H54 (cell line): ENCODE data around the gene DDRGK1.

Experiments used
- DNase-seq: peaks from one replicate; pipeline ENCODE4 v3.0.0; 2011; ENCODE audit warnings: low spot score, mixed read lengths; ENCODE audit not compliant: insufficient read length
- FAIRE-seq: peaks from 3 replicates; lab custom pipeline; 2011; peaks lifted over from hg19 to GRCh38; lab: Jason Lieb, UNC
- POLR2A ChIP-seq: IDR thresholded peaks from 2 replicates; pipeline ENCODE4 v1.6.1; 2011; ENCODE audit warnings: low read depth, mild to moderate bottlenecking, low read length

Gene DDRGK1

GRCh38 chr20:3213226-3213625 lies 8.7 kb upstream of the DDRGK1 start:
- DNase-seq (no peak), FAIRE-seq (no peak)
- no peak for TF ChIP-seq POLR2A

GRCh38 chr20:3210346-3210745 lies 5.9 kb upstream of the DDRGK1 start:
- TF ChIP-seq POLR2A, result no peak

GRCh38 chr20:3209946-3210317 lies 5.5 kb upstream of the DDRGK1 start:
- no peak for TF ChIP-seq POLR2A
- FAIRE-seq (no peak), DNase-seq (no peak)

More at GRCh38 chr20:3210346-3210745, 5.9 kb upstream of the DDRGK1 start:
- FAIRE-seq (no peak), DNase-seq (no peak)

- peak; percentile 68 for DNase-seq
- no peak for FAIRE-seq
- peak; percentile 62 for TF ChIP-seq POLR2A
These were observed 4.9 kb upstream of the DDRGK1 start, which contains the start of gene ITPA for GRCh38 chr20:3209257-3209945. Gene ITPA, plus strand, starts transcription at chr20:3209498. Its CDS starts 54 bp downstream, at chr20:3209552.

- no peak for FAIRE-seq
- DNase-seq, result no peak
- 0 out of 2 replicates have a peak, but pooled peaks have one; percentile 19 for TF ChIP-seq POLR2A
These were observed 4.3 kb upstream of the DDRGK1 start for GRCh38 chr20:3208786-3209256.

- TF ChIP-seq POLR2A, result no peak
- peak; percentile 52 for DNase-seq
- FAIRE-seq, result no peak
These were observed 963 bp downstream of the DDRGK1 start for GRCh38 chr20:3203315-3204123.

- no peak for FAIRE-seq
- TF ChIP-seq POLR2A, result no peak
- no peak for DNase-seq
These were observed 1.5 kb downstream of the DDRGK1 start for GRCh38 chr20:3202965-3203314.

GRCh38 chr20:3199976-3200755 lies 4.3 kb downstream of the DDRGK1 start:
- no peak for DNase-seq
- FAIRE-seq, result no peak
- TF ChIP-seq POLR2A, result no peak

GRCh38 chr20:3199206-3199605 lies 5.3 kb downstream of the DDRGK1 start:
- FAIRE-seq, result no peak
- DNase-seq, result no peak
- no peak for TF ChIP-seq POLR2A

GRCh38 chr20:3195590-3196237 lies 8.8 kb downstream of the DDRGK1 start:
- no peak for TF ChIP-seq POLR2A
- no peak for FAIRE-seq
- DNase-seq, result no peak

GRCh38 chr20:3194617-3195280 lies 9.7 kb downstream of the DDRGK1 start:
- FAIRE-seq (no peak), DNase-seq (no peak)
- no peak for TF ChIP-seq POLR2A

- no peak for DNase-seq
- no peak for TF ChIP-seq POLR2A
- no peak for FAIRE-seq
These were observed 10.5 kb downstream of the DDRGK1 start for GRCh38 chr20:3193806-3194616.
